Naive thymus-derived CD4-positive, alpha-beta T cell (primary cell): ENCODE data around the gene CREB5. TPM values are rescaled to one million over a fixed set of nuclear protein-coding genes. Genes with fewer than 3 reads are reported as not detected.

ENCODE experiments used
- ATAC-seq: fragments of 150-1000 bp; cut with Tn5 transposase; 2 replicates; pipeline ENCODE4 v1.10.0; 2021; ENCODE audit warnings: mild to moderate bottlenecking, moderate library complexity
- CTCF ChIA-PET: fragments of 350-600 bp; sonication (Branson Sonifier 250); formaldehyde crosslinking; loops from one replicate; lab custom pipeline; 2021; ENCODE audit warnings: antibody characterized with exemption; lab: Charles Lee
- POLR2A ChIA-PET: fragments of 350-600 bp; sonication (Branson Sonifier 250); formaldehyde crosslinking; loops from one replicate; lab custom pipeline; 2021; ENCODE audit warnings: antibody characterized with exemption, inconsistent platforms; lab: Charles Lee
- DNase-seq, 9 donors: peaks; one replicate each; pipeline versions ENCODE4 v3.0.0 to v3.0.0-alpha.2; 2020 to 2022; ENCODE audit warnings: mixed read lengths in 1 of 9
- H3K27ac ChIP-seq: one replicate; pipeline ENCODE4 v1.7.0; 2013; ENCODE audit warnings: mild to moderate bottlenecking, low read depth, low read length, moderate library complexity
- H3K27me3 ChIP-seq, 2 donors: one replicate each; pipeline ENCODE4 v1.7.0; 2013; ENCODE audit warnings: low read length in 2 of 2, mild to moderate bottlenecking in 2 of 2, moderate library complexity in 2 of 2; ENCODE audit not compliant: control insufficient read depth in 2 of 2, insufficient read depth in 2 of 2
- H3K36me3 ChIP-seq, 3 experiments: 1 replicate in 2 of 3; 2 replicates in 1 of 3; pipeline ENCODE4 v1.7.0; 2013; ENCODE audit warnings: low read length in 3 of 3, mild to moderate bottlenecking in 3 of 3, moderate library complexity in 1 of 3; ENCODE audit not compliant: insufficient read depth in 3 of 3, control insufficient read depth in 2 of 3
- H3K4me1 ChIP-seq, 2 donors: one replicate each; pipeline ENCODE4 v1.7.0; 2013; ENCODE audit warnings: low read length in 2 of 2, mild to moderate bottlenecking in 2 of 2, moderate library complexity in 1 of 2; ENCODE audit not compliant: control insufficient read depth in 2 of 2, insufficient read depth in 2 of 2
- H3K4me3 ChIP-seq: 2 replicates; pipeline ENCODE4 v1.7.0; 2013; ENCODE audit warnings: mild to moderate bottlenecking, low read length
- H3K9me3 ChIP-seq, 3 experiments: 1 replicate in 2 of 3; 2 replicates in 1 of 3; pipeline ENCODE4 v1.7.0; 2013; ENCODE audit warnings: low read length in 3 of 3; ENCODE audit not compliant: control insufficient read depth in 2 of 3
- H3K27ac Mint-ChIP-seq, 9 donors: one replicate each; pipeline ENCODE4 v1.8.0; 2020 to 2022; ENCODE audit warnings: mixed read lengths in 9 of 9, mild to moderate bottlenecking in 8 of 9, moderate library complexity in 5 of 9, inconsistent platforms in 2 of 9
- H3K27me3 Mint-ChIP-seq, 5 donors: one replicate each; pipeline ENCODE4 v1.8.0; 2021 to 2022; ENCODE audit warnings: mixed read lengths in 5 of 5, mild to moderate bottlenecking in 1 of 5
- H3K36me3 Mint-ChIP-seq, 5 donors: one replicate each; pipeline ENCODE4 v1.8.0; 2020 to 2022; ENCODE audit warnings: mixed read lengths in 5 of 5, mild to moderate bottlenecking in 3 of 5, inconsistent platforms in 1 of 5
- H3K4me1 Mint-ChIP-seq, 7 donors: one replicate each; pipeline ENCODE4 v1.8.0; 2020 to 2022; ENCODE audit warnings: mixed read lengths in 7 of 7, mild to moderate bottlenecking in 3 of 7, inconsistent platforms in 1 of 7
- H3K4me3 Mint-ChIP-seq, 10 donors: one replicate each; pipeline ENCODE4 v1.8.0; 2020 to 2022; ENCODE audit warnings: mild to moderate bottlenecking in 10 of 10, mixed read lengths in 10 of 10, moderate library complexity in 6 of 10, inconsistent platforms in 2 of 10
- H3K9me3 Mint-ChIP-seq, 11 donors: one replicate each; pipeline ENCODE4 v1.8.0; 2020 to 2022; ENCODE audit warnings: mixed read lengths in 11 of 11, mild to moderate bottlenecking in 4 of 11, inconsistent platforms in 1 of 11, moderate library complexity in 1 of 11
- intact Hi-C, 2 donors: fragments of 100-400 bp; cut with micrococcal nuclease; formaldehyde crosslinking; loops; one replicate each; pipeline ENCODE4 v1.15.1; 2023
- polyA plus RNA-seq, 2 donors: library from polyadenylated mRNA; unstranded; fragments of 300-500 nt; fragmentation: Illumina TruSeq; gene quantifications; one replicate each; pipeline ENCODE4 v1.2.3, GENCODE V29; 2021
- total RNA-seq, 6 experiments: library from RNA in 5 of 6; stranded (reverse) in 5 of 6; gene quantifications; 1 replicate in 5 of 6; 2 replicates in 1 of 6; pipeline ENCODE4 v1.2.3 and lab custom pipeline; 2021 to 2026

CREB5 gene
- total and polyA plus RNA-seq, 7 experiments from 2014 or later, result 0.22 to 18.4 (median 3.6) TPM; not detected in 4

DNA sequence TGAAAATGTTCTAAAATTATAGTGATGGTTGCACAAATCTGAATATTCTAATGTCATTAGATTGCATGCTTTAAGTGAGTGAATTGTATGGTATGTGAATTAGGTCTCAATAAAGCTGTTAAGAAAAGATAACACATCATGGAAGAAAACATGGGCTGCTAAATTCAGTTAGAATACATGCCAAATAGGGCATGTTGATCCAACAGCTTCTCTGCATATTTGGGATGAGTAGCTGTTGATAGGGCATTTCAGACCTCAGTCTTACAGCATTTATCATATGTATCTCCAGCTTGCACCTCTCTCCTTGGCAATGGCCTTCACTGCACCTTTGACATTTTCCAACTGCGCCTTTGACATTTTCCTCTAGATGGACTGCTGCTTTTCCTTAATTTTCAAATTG, 13.2 kb downstream of the CREB5 start:
- Mint-ChIP-seq H3K27ac (no peak overlapping the region), H3K36me3 (peaks cover 0 to 5% (median 0%) of the 10 kb centered on the region in 5 donors), H3K4me1 (no peaks in the 10 kb centered on the region), H3K9me3 (peaks cover 0 to 5% (median 0%) of the 10 kb centered on the region in 11 donors), H3K27me3 (peaks cover 16 to 43% (median 30%) of the 10 kb centered on the region in 5 donors), H3K4me3 (no peak overlapping the region)
- no peaks in the 10 kb centered on the region for H3K4me1 ChIP-seq
- no peak overlapping the region for H3K4me3 ChIP-seq
- H3K27me3 ChIP-seq, result peaks cover 0 to 7% of the 10 kb centered on the region in 2 donors
- H3K36me3 ChIP-seq, result no peaks in the 10 kb centered on the region
- ATAC-seq, result no peak
- ChIA-PET POLR2A (no interaction called here), CTCF (interaction anchor here (0.6 kb wide), 1 partner anchor 453 kb away, joined by 3 read pairs; no protein-coding TSS in a partner anchor)
- H3K27ac ChIP-seq, result no peak overlapping the region
- H3K9me3 ChIP-seq, result no peaks in the 10 kb centered on the region
- intact Hi-C loops, result no loop called here
- no peak for DNase-seq

DNA sequence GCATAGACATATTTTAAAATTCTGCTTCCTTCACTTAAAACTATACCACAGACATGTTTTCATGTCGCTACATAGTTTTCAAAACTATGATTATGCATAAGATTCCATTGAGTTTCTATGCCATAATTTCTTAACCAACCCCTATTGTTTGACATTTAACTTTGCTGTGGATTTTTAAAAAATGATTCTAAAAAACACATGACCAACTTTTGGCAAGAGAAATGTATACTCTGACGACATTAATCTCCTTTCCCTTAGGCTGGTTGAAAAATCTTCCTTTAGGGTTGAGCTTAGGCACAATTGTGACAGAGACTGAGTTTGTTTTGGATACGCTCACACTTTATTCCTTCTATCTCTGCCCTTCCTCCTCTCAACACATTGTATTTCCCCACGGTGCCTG, 14.9 kb downstream of the CREB5 start:
- POLR2A ChIA-PET, result no interaction called here
- no peak for ATAC-seq
- peaks cover 0 to 2% of the 10 kb centered on the region in 2 donors for H3K27me3 ChIP-seq
- DNase-seq, result no peak
- no peaks in the 10 kb centered on the region for H3K36me3 ChIP-seq
- peaks cover 0 to 5% (median 0%) of the 10 kb centered on the region in 11 donors for H3K9me3 Mint-ChIP-seq
- no peak overlapping the region for H3K27ac ChIP-seq
- H3K4me1 ChIP-seq, result no peaks in the 10 kb centered on the region
- H3K27me3 Mint-ChIP-seq, result peaks cover 18 to 40% (median 27%) of the 10 kb centered on the region in 5 donors
- no peak overlapping the region for H3K4me3 ChIP-seq
- CTCF ChIA-PET, result no interaction called here
- no peaks in the 10 kb centered on the region for H3K9me3 ChIP-seq
- H3K4me1 Mint-ChIP-seq, result peaks cover 0 to 2% (median 0%) of the 10 kb centered on the region in 7 donors
- intact Hi-C loops, result no loop called here
- peaks cover 0 to 5% (median 0%) of the 10 kb centered on the region in 5 donors for H3K36me3 Mint-ChIP-seq
- H3K27ac Mint-ChIP-seq, result no peak overlapping the region
- no peak overlapping the region for H3K4me3 Mint-ChIP-seq

DNA sequence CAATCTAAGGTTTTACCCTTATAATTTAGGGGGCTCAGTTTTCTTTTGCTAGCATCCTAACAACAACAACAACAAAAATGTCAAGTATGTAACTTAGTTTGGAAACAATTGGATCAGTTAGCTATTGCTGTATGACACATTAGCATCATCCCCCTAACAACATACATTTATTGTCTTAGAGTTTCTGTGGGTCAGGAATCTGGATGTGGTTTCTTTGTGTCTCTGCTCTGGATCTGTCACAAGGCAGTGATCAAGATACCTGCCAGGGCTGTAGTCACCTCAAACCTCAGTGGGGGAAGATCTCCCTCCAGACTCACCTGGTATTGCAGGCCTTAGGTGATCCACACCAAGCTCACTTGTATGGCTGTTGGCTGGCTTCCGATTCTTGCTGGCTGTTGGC, 18.3 kb downstream of the CREB5 start:
- no peak overlapping the region for H3K4me3 Mint-ChIP-seq
- CTCF ChIA-PET, result no interaction called here
- Histone ChIP-seq H3K4me1 (no peaks in the 10 kb centered on the region), H3K36me3 (no peaks in the 10 kb centered on the region), H3K27ac (no peak overlapping the region), H3K4me3 (no peak overlapping the region), H3K27me3 (no peaks in the 10 kb centered on the region), H3K9me3 (no peaks in the 10 kb centered on the region)
- intact Hi-C loops, result no loop called here
- H3K36me3 Mint-ChIP-seq, result no peaks in the 10 kb centered on the region
- no peak for DNase-seq
- ATAC-seq, result no peak
- POLR2A ChIA-PET, result no interaction called here
- H3K9me3 Mint-ChIP-seq, result peaks cover 0 to 1% (median 0%) of the 10 kb centered on the region in 11 donors
- H3K4me1 Mint-ChIP-seq, result peaks cover 0 to 2% (median 0%) of the 10 kb centered on the region in 7 donors
- H3K27ac Mint-ChIP-seq, result no peak overlapping the region
- H3K27me3 Mint-ChIP-seq, result peaks cover 25 to 49% (median 31%) of the 10 kb centered on the region in 5 donors

DNA sequence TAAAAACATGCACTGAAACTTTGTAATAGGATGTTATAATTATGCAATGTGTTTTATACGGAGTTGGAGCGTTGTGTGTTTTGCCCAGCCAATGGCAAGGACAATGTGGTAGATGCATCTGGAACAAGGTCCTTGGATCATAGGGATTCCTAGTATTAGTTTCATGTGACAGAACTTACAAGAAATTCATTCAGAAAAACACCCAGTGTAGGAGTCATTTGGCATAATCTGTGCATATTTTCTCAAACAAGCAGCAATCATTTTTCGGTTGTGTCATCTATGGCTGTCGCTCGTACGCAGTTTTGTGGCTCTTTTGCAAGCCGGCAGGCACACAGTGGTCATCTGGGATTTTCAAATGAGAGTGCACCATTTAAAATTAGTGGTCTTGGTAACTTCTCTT, 19.8 kb downstream of the CREB5 start:
- H3K27ac ChIP-seq, result no peak overlapping the region
- Mint-ChIP-seq H3K9me3 (peaks cover 0 to 1% (median 0%) of the 10 kb centered on the region in 11 donors), H3K4me3 (no peak overlapping the region), H3K27me3 (peaks cover 29 to 50% (median 37%) of the 10 kb centered on the region in 5 donors), H3K36me3 (no peaks in the 10 kb centered on the region), H3K4me1 (peaks cover 0 to 2% (median 0%) of the 10 kb centered on the region in 7 donors), H3K27ac (no peak overlapping the region)
- ATAC-seq, result no peak
- ChIA-PET CTCF (no interaction called here), POLR2A (no interaction called here)
- no peaks in the 10 kb centered on the region for H3K36me3 ChIP-seq
- no peaks in the 10 kb centered on the region for H3K9me3 ChIP-seq
- H3K27me3 ChIP-seq, result no peaks in the 10 kb centered on the region
- H3K4me1 ChIP-seq, result no peaks in the 10 kb centered on the region
- intact Hi-C loops, result no loop called here
- DNase-seq, result no peak
- H3K4me3 ChIP-seq, result no peak overlapping the region

DNA sequence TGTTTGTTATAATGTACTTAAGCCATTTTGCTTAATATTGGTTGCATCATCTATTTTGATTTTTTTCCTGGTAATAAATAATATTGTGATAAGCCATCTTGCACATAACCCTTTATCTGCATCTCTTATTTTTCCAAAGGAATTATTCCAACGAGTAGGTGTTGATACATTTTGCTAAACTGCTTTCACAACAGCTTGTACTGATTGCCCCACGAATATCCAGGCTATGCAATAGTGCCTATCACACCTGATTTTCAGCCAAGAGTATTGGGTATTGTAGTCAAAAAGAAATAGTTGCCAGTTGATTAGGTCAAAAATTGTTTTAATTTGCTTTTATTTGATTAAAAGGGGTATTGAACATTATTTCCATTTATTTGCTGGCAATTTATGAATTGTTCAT, 20.7 kb downstream of the CREB5 start:
- H3K9me3 Mint-ChIP-seq, result peaks cover 0 to 1% (median 0%) of the 10 kb centered on the region in 11 donors
- Histone ChIP-seq H3K36me3 (no peaks in the 10 kb centered on the region), H3K4me3 (no peak overlapping the region), H3K9me3 (no peaks in the 10 kb centered on the region), H3K27me3 (no peaks in the 10 kb centered on the region), H3K27ac (no peak overlapping the region), H3K4me1 (no peaks in the 10 kb centered on the region)
- intact Hi-C loops, result no loop called here
- H3K4me3 Mint-ChIP-seq, result no peak overlapping the region
- ChIA-PET POLR2A (no interaction called here), CTCF (no interaction called here)
- no peaks in the 10 kb centered on the region for H3K36me3 Mint-ChIP-seq
- H3K27me3 Mint-ChIP-seq, result peaks cover 27 to 53% (median 41%) of the 10 kb centered on the region in 5 donors
- peaks cover 0 to 2% (median 0%) of the 10 kb centered on the region in 7 donors for H3K4me1 Mint-ChIP-seq
- ATAC-seq, result no peak
- no peak for DNase-seq
- H3K27ac Mint-ChIP-seq, result no peak overlapping the region

DNA sequence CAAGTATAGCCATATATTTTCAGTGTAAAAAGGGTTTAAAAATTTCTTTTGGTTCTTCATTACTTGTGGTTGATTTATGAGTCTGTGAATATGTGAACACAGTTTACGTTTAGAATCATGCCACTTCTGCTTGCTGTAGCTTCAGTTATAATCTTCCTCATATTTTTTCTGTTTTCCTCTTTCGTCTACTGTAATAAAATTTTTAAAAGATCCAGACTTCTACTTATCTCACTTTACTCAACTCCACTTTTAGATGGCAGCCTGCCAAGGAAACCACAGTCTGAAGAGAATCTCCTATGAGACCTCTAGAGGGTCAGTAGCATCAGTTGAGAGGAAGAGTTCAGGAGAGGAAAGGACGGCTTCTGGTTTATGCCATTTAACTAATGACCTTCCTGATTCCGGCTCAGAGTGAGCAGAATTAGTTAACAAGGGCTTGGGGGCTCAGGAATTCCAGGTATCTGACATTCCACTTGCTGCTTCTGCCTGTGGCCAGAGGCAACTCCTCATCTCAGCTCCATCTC, 21.4 kb downstream of the CREB5 start:
- Mint-ChIP-seq H3K9me3 (peaks cover 0 to 1% (median 0%) of the 10 kb centered on the region in 11 donors), H3K4me1 (peaks cover 0 to 2% (median 0%) of the 10 kb centered on the region in 7 donors), H3K4me3 (no peak overlapping the region), H3K27me3 (peaks cover 21 to 49% (median 38%) of the 10 kb centered on the region in 5 donors), H3K27ac (no peak overlapping the region), H3K36me3 (no peaks in the 10 kb centered on the region)
- intact Hi-C loops, result no loop called here
- Histone ChIP-seq H3K4me1 (no peaks in the 10 kb centered on the region), H3K9me3 (no peaks in the 10 kb centered on the region), H3K27ac (no peak overlapping the region), H3K27me3 (no peaks in the 10 kb centered on the region), H3K36me3 (no peaks in the 10 kb centered on the region), H3K4me3 (no peak overlapping the region)
- ChIA-PET CTCF (no interaction called here), POLR2A (no interaction called here)
- DNase-seq, result no peak
- no peak for ATAC-seq

DNA sequence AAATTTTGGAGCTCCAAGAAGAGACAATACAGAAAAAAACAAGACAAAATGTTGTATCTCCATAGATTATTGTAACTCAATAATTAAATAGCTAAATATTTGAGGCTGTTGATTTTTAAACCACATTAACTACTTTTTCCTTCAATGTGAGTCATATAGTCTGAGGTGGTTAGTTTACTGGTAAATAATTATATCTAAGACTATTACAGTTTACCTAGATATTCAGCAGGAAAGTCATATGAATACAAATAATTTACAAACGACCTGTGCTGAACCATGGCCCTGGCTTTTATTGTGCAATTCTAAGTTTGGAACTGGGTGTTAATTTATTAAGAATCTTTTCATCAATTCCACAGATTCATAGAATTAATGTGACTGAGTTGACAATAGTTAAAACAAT, 22.2 kb downstream of the CREB5 start:
- Mint-ChIP-seq H3K27ac (no peak overlapping the region), H3K27me3 (peaks cover 21 to 54% (median 44%) of the 10 kb centered on the region in 5 donors), H3K9me3 (peaks cover 0 to 1% (median 0%) of the 10 kb centered on the region in 11 donors), H3K36me3 (no peaks in the 10 kb centered on the region), H3K4me1 (peaks cover 0 to 2% (median 0%) of the 10 kb centered on the region in 7 donors), H3K4me3 (no peak overlapping the region)
- H3K27ac ChIP-seq, result no peak overlapping the region
- H3K36me3 ChIP-seq, result no peaks in the 10 kb centered on the region
- H3K4me1 ChIP-seq, result no peaks in the 10 kb centered on the region
- H3K9me3 ChIP-seq, result no peaks in the 10 kb centered on the region
- no peak for DNase-seq
- H3K4me3 ChIP-seq, result no peak overlapping the region
- no peak for ATAC-seq
- POLR2A ChIA-PET, result no interaction called here
- CTCF ChIA-PET, result no interaction called here
- H3K27me3 ChIP-seq, result no peaks in the 10 kb centered on the region
- intact Hi-C loops, result no loop called here
